GM10248 (cell line): Measurements from ENCODE around the gene ZYX.

Experiments
- CTCF ChIA-PET: fragments of 300-600 bp; sonication (Branson Sonifier 250); formaldehyde crosslinking; extraction: SDS; loops from one replicate; lab custom pipeline; 2021; ENCODE audit warnings: antibody characterized with exemption; lab: Yijun Ruan, JAX
- POLR2A ChIA-PET: fragments of 350-650 bp; sonication (Branson Sonifier 250); formaldehyde crosslinking; extraction: SDS; loops from one replicate; lab custom pipeline; 2020; ENCODE audit warnings: antibody characterized with exemption; lab: Yijun Ruan, JAX
- DNase-seq: peaks from one replicate; pipeline ENCODE4 v3.0.0; 2012; ENCODE audit errors: extremely low spot score
- TF ChIP-seq, protein P1 (sequence below): IDR thresholded peaks from 2 replicates; pipeline ENCODE4 v1.5.1; 2012; ENCODE audit warnings: mild to moderate bottlenecking, low read depth; ENCODE audit errors: extremely low read depth, missing control alignments, control extremely low read depth

Gene ZYX

DNA sequence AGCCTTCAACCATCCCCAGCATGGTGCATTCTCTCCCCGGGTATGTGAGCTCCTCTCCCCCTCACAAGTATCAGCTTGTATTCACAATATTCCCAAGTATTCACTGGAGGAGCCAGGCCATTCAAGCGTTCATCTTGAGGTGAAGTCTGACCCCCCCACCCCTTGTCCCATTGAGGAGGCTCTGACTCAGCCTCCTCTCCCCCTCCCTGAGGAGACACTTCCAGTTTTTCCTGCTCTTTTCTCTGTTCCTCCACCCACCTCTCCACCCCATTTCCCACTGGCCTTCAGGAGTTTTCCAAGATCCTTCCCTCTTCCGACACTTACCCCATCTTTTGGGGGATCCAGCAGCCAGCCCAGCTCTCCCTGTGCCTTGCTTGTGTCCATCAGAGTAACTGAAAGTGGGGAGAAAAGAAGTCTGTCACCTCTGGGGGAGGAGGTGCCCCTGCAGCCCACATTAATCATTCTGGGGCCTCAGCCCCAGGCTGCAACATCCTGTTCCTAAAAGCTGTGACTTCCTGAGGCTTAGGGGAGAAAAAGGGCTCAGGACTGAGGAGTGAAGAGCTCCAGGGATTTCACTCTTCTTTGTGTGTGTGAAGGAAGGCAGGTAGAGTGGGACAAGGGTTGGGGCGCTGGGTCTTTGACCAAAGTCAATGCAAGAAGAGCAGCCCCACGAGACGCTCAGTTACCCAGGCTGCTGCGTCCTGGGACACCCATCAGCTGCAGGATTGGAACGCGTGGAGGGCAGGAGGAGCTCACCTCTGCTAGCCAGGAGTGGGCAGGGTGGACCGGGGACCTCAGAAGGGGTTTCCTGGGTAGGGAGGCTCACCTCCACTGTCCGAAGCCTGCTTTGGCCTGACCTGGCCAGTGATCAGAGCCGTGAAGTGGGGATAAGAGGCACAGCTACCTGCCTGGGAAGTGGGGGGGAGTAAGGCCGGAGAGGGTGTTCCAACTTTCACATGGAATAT, 26.4 kb downstream of the ZYX start:
- DNase-seq, result no peak
- POLR2A ChIA-PET, result no interaction called here
- TF ChIP-seq, protein P1, sequence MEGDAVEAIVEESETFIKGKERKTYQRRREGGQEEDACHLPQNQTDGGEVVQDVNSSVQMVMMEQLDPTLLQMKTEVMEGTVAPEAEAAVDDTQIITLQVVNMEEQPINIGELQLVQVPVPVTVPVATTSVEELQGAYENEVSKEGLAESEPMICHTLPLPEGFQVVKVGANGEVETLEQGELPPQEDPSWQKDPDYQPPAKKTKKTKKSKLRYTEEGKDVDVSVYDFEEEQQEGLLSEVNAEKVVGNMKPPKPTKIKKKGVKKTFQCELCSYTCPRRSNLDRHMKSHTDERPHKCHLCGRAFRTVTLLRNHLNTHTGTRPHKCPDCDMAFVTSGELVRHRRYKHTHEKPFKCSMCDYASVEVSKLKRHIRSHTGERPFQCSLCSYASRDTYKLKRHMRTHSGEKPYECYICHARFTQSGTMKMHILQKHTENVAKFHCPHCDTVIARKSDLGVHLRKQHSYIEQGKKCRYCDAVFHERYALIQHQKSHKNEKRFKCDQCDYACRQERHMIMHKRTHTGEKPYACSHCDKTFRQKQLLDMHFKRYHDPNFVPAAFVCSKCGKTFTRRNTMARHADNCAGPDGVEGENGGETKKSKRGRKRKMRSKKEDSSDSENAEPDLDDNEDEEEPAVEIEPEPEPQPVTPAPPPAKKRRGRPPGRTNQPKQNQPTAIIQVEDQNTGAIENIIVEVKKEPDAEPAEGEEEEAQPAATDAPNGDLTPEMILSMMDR, result no peak
- CTCF ChIA-PET, result interaction anchor here (0.7 to 7.5 kb wide), 10 partner anchors 9 to 193 kb away, joined by 3 to 63 read pairs (median 4); no protein-coding TSS in a partner anchor

DNA sequence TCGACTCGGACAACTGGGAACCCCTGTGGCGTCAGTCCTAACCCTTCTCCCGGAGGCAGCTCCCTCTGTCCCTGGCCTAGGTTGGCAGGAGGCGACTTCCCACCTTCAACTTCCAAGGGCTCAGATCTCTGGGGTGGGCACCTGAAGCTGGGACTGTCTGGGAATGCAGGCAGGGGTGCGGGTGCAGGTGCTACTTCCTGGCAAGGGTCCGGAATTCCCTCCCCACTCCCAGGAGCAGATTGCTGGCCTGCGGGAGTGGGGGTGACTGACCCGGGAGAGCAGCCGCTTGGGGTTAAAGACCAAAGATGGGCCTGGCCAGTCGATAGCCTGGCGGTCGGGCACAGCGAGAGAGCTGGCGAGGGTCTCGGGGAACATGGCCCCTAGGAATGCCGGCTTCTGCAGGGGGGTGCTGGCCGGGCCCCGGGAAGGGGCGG, 27.1 kb downstream of the ZYX start:
- ChIA-PET POLR2A (no interaction called here), CTCF (interaction anchor here (0.8 to 7.5 kb wide), 9 partner anchors 8 to 193 kb away, joined by 3 to 63 read pairs (median 3); no protein-coding TSS in a partner anchor)
- TF ChIP-seq, protein P1, result no peak
- no peak for DNase-seq

DNA sequence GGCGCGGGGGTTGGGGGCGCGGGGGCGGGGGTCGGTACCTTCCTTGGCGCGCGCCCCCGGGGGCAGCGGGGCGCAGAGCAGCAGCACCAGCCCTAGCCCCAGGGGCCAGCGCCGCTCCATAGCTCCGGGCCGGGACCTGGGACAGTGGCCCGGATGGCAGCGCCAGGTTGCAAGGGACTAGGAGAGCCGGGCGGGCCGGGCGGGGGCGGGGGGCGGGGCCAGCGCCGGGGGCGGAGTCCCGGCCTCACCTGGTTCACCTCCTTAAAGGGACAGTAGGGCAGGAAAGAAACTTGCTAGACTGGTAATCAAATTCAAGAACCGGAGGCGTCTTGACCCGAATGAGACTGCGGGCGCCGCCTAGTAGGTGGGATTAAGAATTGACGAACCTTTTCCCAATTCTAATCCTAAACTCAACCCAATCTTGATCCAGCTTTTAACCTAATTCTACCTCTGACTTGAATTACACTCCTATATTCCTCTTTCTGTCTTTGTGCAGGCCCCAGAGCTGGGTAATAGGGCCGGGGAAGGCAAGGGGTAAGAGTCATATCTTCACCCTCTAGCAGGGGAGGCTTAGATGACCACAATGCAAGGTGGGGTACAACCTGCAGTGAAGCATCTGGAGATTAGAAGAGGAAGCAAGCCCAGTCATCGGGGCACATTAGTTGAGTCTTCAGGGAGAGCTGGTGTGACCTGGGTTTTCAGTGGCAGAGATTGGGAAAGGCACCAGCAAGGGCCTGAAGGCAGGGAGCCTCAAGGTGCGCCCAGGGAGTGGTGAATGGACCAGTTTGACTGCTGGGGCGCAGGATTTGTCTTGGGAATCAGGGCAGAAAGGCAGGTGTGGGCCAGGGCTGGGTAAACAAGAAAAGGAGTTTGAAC, 27.8 kb downstream of the ZYX start, which contains the start of gene EPHA1:
TSS of gene EPHA1 (minus strand) at position 171 of the 876 bp plus-strand sequence. CDS start at position 120, 51 bp downstream.
- no peak for DNase-seq
- ChIA-PET CTCF (interaction anchor here (1.3 to 7.5 kb wide), 4 partner anchors 7 to 194 kb away, joined by 3 to 63 read pairs (median 9); no protein-coding TSS in a partner anchor), POLR2A (interaction anchor here (0.5 kb wide), 1 partner anchor 16 kb away, joined by 4 read pairs; no protein-coding TSS in a partner anchor)
- TF ChIP-seq, protein P1, result no peak

DNA sequence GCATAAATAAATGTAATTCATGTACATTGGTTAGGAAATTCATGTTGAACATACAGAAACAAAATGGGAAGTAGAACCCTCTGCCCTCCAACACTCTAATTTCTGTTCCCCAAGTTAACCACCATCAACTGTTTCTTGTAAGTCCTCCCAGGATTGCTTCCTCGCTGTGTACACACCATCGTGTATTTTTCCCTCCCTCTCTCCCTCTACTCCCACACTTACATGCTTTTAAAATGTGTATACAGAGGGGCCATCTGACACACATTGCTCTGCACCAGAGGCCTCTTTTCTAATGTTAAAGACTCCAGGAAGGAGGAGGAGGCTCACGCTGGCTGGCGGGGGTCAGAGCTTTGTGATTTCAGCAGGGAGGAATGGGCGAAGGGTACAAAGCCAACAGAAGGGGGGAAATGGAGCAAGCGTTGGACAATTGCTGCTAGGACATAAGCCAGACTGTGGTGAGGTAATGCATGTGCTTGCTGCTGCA, 29.4 kb downstream of the ZYX start:
- POLR2A ChIA-PET, result interaction anchor here (0.6 kb wide), 1 partner anchor 167 kb away, joined by 4 read pairs; no protein-coding TSS in a partner anchor
- CTCF ChIA-PET, result interaction anchor here (1.5 kb wide), 1 partner anchor 170 kb away, joined by 7 read pairs; no protein-coding TSS in a partner anchor
- TF ChIP-seq, protein P1, result no peak
- no peak for DNase-seq

DNA sequence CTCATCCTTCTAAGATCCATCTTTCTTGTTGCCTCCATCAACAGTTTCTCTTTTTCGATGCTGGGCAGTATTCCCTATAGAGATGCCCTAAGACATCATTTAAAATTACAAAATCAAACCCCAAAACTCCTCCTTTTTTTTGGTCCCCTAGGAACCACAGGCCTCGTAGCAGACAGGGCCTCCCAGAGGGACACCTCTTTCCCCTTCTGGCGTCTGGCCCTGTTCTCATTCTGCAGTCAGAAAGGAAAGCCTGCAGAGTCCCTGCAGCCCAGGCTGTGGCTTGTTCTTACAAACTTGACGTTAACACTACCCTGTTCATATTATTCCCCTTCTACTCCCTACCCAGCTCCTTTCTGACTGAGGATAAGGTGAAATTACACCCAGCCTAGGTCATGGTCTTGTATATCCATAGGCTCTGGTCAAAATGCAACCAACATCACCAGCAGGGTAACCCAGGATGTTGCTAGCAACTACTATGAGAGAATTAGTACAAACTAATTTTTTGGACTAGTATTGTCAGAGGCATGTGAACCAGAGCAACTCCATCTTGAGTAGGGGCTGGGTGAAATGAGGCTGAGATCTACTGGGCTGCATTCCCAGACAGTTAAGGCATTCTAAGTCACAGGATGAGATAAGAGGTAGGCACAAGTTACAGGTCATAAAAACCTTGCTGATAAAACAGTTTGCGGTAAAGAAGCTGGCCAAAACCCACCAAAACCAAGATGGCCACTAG, 31.0 kb downstream of the ZYX start:
- POLR2A ChIA-PET, result no interaction called here
- DNase-seq, result no peak
- CTCF ChIA-PET, result interaction anchor here (1.5 kb wide), 1 partner anchor 172 kb away, joined by 7 read pairs; no protein-coding TSS in a partner anchor
- TF ChIP-seq, protein P1, result no peak
